ENCODE measurements around the gene FAM117A.
A peak's percentile ranks its signal among the peaks of the same experiment; 100 is the strongest.
"Not testable (repeated sequence)": the region's sequence is repeated elsewhere in the genome, so short reads cannot be mapped to it uniquely, and the experiment has no call there.

Gene FAM117A

DNA sequence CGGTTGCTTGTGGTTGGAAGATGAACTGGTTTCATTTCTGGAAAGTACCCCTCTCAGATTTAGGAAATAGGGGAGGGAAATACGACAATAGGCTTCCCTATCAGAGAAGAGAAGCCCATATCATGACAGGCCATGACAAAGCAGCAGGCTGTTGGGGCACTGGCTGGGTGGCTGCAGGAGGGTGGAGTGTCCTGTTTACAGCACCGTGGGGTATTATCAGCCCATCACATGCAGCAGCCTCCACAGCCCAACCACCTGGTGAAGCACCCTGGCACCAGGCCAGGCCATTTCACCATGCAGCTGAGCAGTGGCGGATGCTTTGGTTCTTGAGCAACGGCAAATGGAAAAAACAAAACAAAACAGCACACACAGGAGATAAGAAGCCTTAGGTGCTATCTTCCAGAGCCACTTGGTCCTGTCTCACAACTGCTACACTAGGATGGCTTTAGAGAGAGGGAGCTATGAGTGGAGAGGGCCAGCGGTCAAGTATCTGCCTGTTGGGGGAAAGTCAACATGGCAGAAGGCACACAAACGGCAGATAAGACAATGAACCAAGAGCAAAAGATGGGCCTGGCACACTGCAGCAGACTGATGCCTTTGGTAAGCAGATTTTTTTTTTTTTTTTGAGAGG, 24.2 kb downstream of the FAM117A start:
- peak; percentile 100 for DNase-seq

DNA sequence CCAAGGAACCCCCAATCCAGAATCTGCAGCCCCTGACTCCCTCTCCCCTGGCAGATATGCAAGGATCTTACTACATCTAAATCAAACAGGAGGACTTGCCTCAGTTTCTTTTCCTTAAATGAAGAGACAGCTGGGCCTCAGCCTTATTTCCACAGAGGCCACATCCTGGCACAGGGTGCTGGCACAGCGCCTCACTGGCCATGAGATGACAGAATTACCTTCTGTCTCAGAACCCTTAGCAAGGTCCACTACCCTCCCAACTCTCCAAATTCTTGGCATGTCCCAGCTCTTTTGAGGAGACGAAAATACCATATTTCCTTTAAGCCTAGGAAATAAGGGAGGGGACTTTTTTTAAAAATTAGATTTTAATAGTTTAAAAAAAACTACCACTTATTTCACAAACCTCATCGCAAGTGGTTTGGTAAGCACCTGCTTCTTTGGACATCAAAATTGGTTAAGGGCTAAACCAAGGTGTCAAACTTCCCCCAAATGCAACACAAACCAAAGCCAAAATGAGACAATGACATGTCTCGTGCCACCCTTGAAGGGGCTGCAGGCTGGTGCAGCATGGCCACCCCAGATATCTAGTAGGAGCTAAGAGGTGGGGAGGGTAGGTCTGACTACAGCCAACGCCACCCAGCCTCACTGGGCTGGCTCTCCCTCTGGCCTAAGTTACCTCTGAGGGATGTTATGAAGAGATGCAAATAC, 25.3 kb downstream of the FAM117A start:
- no peak for DNase-seq

DNA sequence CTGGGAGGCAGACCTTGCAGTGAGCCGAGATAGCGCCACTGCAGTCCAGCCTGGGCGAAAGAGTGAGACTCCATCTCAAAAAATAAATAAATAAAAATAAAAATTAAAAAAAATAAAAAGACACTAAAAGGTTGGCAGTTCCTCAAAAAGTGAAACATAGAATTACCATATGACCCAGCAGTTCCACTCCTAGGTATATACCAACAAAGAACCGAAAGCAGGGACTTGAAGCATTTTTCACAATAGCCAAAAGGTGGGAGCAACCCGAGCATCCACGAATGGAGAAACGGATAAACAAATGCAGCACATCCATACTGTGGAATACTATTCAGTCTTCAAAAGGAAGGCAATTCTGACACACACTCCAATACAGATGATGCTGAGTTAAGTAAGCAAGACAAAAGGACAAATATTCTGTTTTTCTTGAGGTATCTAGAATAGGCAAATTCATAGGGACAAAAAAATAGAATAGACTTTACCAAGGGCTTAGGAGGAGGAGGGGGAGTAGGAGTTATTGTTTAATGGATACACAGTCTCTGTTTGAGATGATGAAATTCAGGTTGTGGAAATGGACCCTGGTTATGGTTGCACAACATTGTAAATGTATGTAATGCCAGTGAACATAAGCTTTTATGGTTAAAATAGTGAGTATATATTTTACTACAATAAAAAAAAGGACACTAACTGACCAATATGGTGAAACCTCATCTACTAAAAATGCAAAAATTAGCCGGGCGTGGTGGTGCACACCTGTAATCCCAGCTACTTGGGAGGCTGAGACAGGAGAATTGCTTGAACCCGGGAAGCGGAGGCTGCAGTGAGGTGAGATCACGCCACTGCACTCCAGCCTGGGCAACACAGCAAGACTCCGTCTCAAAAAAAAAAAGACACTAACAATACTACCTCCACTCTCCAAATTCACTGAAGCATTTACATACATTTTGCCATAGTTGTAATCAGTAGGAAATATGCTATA, 29.1 kb downstream of the FAM117A start:
- DNase-seq: peak; percentile 38

DNA sequence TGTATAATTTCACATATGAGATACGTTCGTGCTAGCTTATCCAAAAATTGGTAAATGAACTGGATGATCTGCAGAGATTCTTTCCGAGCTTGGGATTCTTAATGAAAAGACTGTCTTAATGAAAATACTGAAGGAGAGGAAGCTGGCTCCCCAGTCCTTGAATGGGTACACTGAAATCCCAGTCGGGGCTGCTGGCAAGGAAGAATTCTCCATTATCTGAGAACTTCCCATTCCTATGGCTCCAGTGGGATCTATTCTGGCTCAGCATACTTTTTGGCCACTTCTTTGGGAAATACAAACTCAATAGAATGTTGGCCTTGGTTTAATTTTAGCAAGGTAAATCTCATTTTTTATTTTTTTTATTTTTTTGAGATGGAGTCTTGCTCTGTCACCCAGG, 32.5 kb downstream of the FAM117A start:
- DNase-seq: no peak

DNA sequence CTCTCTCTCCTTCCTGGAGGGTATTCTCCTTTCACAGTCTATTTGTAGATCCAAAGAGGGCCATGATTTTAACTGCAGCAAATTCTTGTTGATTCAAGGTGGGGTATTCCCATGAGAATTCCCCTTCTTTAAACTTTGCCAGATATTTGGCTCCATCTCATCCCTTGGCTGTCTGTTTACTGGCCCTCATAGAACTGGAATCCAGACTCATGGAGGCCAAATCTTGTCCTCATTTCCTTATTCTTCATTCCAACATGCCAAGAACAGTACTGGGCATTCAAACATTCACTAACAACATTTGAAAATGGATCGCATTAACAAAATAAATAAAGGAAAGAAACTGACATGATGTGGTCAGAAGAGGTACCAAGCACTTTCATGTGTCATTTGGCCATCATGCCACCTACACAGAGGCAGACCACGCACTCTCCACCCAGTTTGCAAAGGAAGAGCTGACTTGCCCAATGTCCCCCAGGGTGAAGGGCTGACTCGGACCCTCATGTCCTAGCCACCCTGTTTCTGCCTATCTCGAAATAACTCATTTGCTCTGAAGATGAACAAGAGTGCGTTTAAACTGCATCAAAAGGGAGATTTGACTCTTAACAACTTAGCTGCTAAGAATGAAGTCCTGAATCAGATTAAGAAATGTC, 33.0 kb downstream of the FAM117A start:
- DNase-seq: no peak

DNA sequence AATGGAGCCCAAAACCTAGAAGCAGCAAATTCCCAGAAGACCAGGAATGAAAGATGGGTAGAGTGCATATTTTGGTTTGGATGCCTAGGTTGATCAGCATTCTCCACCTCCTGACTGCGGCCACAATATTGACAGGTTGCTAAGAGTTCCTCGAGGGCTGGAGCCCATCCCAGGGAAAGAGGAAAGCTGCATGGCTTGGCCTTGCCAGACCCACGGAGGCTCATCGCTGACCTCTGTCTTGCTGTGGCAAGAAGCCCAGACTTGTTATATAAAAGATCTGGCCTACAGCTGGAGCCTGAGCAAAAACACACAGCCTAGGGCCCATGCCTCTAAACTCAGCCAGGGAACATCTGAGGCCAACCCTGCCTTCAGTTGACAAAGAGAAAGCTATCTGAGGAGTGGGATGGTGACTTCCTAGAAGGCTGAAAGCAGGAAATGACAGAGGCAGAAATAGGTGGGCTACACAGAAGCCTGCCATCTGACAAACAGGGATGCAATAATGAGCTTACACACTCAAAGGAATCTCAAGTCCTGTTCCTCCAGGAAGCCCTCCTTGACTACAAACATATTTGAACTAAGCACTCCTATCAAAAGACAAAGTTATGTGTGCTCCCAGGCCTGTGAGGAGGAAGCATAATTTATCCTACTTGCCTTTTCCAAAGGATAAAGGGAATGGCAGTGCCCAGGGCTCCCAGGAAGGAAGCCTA, 33.7 kb downstream of the FAM117A start:
- DNase-seq: no peak

DNA sequence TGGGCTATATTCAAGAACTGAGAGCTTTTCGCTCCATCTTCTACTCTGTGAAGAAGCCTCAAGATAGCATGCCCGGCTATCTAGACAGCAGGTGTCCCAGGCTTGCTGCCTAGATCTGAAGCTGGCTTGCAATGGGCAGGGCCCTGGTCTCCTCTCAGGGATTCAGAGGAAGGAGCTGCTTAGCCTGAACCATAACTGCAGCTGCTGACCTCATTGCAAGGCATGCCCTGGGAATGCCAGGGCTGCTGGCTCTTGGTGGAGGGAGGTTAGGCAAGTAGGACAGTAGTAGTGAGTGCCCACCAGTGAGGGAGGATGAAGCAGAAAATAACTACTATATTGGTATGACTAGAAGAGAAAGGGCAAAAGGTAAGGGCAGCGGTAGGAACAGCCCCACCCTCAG, 34.9 kb downstream of the FAM117A start:
- DNase-seq: no peak

DNA sequence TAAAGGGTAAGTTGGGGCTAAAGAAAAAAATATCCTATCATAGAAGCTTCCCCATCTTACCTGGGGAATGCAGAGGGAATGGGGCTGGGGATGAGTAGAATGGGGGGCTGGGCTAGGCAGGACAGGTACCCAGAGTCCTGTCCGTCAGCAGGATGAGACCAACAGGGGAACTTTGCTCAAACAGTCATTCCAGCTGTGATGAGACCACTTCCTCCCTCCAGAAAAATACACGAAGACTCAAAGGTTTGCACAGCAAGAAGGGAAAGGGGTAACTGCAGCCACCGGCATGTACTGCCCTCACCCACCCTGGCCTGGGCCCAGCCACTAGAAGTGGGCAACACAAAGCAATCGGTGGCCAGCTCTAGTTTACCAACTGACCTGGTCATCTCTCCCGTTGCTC, 35.5 kb downstream of the FAM117A start:
- no peak for DNase-seq

DNA sequence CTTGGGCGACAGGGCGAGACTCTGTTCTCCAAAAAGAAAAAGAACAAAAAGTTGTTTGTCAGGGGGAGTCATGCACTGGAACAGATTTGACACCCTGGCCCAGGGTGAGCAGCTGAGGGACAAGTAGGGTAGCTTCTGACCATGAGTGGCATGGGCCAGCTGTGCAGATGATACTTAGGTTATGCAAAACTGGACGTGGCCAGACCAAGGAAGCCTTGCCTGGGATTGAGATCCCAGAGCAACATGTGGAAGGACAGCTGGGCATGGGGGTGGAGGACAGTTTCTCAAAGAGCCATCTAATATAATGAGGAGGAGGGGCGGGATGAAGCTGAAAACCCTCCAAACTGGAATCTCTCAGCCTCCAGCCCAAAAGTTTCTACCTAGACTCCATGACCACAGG, 36.6 kb downstream of the FAM117A start:
- no peak for DNase-seq

DNA sequence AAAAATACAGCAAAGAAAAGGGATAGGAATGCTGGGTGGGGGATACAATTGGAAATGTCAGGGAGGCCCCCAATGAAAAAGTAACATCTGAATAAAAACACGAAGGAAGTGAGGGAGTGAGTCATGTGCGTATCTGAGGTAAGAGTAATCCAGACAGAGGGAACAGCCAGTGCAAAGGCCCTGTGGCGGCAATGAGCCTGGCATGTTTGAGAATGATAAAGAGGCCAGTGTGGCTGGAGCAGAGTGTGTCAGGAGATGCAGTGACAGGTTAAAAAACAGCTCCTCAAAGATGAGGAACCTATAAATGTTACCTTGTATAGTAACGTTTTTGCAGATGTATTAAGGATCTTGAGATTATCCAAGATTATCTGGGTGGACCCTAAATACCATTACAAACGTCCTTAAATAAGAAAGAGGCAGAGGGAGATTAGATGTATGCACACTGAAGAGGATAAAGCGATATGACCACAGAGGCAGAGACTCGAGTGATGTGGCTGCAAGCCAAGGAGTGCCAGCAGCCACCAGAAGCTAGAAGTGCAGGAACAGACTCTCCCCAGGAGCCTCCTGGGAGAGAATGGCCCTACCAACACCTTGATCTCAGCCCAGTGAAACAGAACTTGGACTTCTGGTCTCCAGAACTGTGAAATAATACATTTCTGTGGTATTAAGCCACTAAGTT, 38.3 kb downstream of the FAM117A start:
- DNase-seq: peak; percentile 74

DNA sequence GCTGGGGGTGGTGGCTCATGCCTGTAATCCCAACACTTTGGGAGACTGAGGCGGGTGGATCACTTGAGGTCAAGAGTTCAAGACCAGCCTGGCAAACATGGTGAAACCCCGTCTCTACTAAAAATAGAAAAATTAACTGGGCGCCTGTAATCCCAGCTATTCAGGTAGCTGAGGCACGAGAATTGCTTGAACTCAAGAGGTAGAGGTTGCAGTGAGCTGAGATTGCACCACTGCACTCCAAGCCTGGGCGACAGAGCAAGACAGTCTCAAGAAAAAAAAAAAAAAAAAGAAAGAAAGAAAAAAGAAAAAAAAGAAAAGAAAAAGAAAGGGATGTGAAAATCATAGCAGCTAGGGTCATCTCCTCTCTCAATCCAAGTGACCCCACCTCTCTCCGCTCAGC, 39.4 kb downstream of the FAM117A start:
- not testable (repeated sequence) for DNase-seq

DNA sequence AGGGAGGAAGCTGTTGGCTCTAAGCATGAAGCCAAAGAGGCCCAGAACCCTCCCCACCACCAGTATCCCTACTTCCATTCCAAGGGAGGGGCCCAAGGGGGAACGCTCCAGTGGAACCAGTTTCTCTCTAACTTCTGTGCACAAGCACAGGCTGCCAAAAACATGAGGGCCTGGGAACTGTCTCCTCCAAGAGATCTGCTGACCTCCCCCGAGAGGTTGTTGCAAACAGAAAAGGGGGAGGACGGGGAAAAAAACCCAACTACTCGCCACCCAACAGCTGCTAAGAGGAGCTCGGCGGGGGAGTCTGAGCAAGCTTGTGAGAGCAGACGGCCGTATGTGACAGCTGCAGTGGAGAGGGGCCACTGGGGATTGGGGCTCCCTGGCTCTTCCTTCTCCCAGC, 40.5 kb downstream of the FAM117A start:
- no peak for DNase-seq

DNA sequence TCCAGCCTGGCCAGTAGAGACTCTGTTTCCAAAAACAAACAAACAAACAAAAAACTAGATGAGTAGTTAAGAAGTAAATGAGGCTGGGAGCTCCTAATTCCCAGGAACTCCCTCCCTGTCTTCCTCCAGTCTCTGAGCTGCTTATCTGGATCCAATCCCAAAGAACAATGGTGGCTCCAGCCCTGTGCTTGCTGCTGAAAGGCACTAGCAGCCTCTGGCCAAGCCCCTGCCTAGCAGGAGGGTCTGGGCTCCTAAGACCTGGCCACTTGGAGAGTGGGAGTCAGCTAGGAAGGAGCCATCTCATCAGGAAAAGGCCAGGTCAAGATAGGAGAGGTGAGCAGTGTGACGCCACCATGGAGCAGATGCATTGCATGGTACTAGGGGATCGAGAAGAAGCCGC, 41.9 kb downstream of the FAM117A start:
- no peak for DNase-seq

DNA sequence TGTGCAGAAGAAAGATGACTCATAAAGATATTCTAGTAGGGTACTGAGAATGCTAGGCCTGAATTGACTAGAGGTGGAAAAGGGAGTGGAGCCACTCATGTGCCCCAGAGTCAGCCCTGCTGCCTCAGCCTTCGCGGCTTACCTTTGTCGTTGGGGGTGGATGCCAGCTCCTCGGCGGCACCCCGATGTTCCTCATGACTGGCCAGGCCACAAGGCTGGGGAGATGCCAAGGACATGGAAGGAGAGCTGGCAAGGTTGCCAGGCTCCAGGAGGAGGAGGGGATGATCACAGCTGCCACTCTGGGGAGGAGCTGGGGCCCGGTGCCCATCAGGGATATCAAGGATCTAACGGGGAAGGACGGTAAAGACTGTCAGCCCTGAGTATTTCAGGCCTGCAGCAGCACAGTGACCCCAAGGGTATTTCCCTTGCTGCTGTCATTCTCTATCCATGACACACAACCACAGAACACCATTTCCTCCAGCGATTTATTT, 46.5 kb downstream of the FAM117A start:
- DNase-seq: no peak

DNA sequence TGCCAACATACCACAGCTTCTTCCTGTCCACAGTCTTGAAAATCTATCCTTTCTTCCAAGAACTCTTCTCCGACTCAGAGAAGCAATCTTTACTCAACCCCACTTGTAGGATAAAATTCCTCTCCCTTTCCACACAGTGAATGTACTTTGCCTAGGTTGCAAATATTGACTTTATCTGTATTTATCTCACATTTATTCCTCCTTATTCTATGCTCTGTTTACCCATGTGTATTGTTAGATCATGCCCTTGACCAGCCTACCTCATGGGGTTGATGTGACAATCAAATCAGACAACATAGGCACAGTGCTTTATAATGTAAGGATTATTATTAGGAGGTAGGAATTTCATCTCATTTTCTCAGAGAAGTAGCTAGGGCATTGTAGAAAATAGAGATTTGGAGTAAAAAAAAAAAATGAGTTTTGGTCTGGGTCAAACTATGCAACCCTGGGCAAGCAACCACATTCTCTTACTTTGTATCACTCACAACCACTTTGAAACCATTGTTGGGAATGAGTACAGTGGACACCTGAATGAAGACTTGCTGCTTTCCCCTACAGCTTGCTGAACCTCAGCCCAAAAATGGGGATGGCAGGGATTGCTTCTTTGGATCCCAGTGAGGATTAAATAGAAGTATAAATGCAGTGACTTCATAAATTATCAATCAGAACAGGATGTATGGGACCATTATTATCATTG, 47.1 kb downstream of the FAM117A start:
- DNase-seq: no peak

DNA sequence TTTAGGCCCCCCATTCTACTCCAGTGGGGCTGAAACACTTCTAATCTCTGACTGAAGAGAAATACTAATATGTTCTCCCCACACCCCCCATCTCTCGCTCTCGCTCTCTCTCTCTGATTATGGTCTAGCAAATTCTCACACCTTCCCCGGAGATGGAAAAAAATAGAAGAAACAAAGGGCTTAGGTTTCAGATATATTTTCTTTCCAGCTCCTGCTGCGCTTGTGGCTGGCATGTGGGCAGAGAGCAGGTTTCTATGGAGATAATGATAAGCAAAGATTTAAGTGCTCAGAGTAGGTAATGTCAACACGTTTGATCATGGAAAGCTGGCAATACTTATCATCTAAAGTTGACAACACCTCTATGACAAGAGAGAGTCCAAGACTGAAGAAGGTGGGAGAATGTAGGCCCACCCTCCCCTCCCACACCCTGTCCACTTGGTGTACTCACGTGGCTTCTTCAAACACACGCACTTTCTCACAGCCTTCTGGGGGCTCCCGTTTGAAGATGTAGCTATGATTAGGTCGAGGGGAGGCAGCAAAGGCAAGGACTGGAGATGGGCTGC, 48.1 kb downstream of the FAM117A start:
- no peak for DNase-seq

DNA sequence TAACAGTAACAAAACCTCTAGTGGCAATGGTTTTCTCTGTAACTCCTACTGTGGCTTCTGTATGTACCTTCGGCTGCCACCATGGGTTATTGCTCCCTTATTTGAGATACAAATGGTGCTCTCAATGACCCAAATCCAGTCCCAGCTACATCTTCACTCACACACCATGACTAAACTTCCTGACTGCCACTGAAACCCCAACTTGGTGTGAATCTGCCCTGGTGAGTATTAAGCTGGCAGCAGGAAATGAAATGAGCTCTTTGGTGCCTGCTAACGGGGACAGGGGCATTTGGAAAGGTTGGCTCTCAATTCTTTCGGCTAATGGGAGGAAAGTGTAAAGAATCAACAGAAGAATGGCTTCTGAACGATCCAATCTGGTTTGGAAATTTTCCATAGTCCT, 48.7 kb downstream of the FAM117A start:
- no peak for DNase-seq

DNA sequence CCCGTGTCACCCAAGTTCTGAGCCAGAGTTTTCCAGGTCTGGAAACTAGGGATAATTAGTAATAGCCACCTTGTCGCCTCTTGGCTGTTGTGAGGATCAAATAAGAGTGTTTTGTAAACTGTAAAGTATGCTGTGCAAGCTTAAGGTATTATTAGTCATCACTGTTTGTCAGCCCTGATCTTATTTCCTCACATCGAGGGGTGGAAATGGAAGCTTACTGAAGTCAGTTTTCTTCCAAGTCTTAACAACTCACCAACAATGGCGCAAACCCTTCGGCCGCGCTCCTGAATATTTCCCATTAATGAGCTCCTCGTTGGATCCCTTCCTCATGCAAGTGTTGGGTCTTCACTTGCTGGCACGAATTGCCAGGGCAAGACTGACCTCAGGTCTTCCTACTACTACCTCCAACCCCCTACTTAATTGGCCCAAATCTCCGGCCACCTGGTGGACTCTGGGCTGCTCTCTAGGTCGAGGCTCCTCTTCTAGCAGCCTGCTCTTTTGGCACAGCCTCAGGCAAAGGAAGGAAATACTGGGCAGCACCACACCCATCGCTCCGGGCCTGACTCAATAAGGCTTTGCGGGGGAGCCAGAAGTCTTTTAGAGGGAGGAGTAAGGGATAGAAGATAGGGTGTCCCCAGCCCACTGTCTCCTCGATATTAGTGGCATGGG, 55.3 kb downstream of the FAM117A start:
- peak; percentile 83 for DNase-seq

DNA sequence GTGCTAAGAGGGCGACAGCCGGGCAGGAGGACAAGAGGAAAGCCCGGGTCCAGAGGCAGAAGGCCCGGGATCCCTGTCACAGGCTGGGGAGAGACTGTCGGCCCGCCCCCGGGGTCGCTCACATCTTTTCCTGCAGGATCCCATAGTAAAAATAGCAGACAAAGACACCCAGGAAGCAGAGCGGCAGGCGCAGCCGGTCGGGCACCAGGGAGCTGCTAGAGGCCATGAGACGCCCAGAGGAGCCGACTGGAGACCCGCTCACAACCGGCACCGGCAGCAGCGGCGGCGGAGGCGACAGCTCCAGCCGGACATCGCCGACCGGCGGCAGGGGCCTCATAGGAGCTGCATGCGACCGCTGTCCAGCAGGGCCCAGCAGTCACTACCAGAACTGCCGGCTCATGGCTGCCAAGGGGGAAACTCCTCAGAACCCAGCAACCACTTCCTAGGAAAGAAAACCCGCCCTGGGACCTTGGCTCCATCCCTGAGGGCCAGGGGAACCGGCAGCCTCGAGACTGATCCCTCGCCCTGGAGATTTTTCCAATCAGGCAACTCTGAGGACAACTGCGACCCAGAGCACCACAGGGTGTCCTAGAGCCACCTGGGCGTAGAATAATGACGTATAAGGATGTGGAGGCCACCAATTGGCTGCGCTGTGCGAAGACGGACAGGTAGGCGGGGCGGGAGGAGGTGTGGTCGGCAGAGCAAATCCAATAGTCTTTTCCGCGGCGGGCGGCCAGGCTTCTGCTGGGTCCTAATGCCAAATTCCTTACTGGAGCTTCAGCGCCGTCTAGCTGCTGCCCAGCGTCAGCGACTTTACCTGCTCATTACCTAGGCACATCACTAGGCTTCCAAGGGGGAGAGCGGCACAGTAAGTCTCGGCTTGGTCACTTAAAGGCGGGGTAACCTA, 56.1 kb downstream of the FAM117A start, which contains the start of gene SLC35B1:
SLC35B1 (minus strand) TSS at position 357 of the 907 bp plus-strand sequence; CDS start at position 226, 131 bp downstream.
- DNase-seq: peak; percentile 99
